ENCODE data around the gene TBC1D12. TPM values are rescaled to one million over a fixed set of nuclear protein-coding genes. Genes with fewer than 3 reads are reported as not detected.

Gene TBC1D12
- total and polyA plus RNA-seq, 2 donors (not counting 3 experiments of a cell fraction or from before 2014, with no cell fraction given) = 2.9 to 7.3 TPM

GRCh38 chr10:94440096-94440495, 37.8 kb downstream of the TBC1D12 start:
- dilution Hi-C loops (cut with MboI; ENCODE audit: extremely low pct_ligation_motif_present, low sequenced_read_pairs) = no loop called here
- no peak overlapping the region for H3K9ac ChIP-seq (replicated peaks; ENCODE audit: extremely low read depth, insufficient read depth, low read length)
- H3K79me2 ChIP-seq (ENCODE audit: control insufficient read depth, insufficient read depth, low read length) = peaks cover 9% of the 10 kb centered on the region

GRCh38 chr10:94443047-94443446, 40.7 kb downstream of the TBC1D12 start:
- H3K9ac ChIP-seq (replicated peaks; ENCODE audit: extremely low read depth, insufficient read depth, low read length) = no peak overlapping the region
- DNase-seq (ENCODE audit: low read depth, low spot score) (no peak), FAIRE-seq (no peak)
- POLR2A ChIA-PET = no interaction called here
- H2AFZ ChIP-seq (ENCODE audit: low read depth, low read length) = no peak overlapping the region
- TF ChIP-seq, protein P1, sequence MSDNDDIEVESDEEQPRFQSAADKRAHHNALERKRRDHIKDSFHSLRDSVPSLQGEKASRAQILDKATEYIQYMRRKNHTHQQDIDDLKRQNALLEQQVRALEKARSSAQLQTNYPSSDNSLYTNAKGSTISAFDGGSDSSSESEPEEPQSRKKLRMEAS (IDR thresholded peaks at IDR 0.05; ENCODE audit: insufficient read depth, insufficient read length) = no peak
- TF ChIP-seq POLR2AphosphoS5 (IDR thresholded peaks at IDR 0.05; ENCODE audit: insufficient read depth, low read depth, low read length) (no peak), JUN (IDR thresholded peaks at IDR 0.05; ENCODE audit: borderline replicate concordance, insufficient read depth, insufficient read length, low read depth) (no peak), FOS (IDR thresholded peaks at IDR 0.05; ENCODE audit: borderline replicate concordance, insufficient read depth, low read length) (no peak), EZH2 (IDR thresholded peaks at IDR 0.05; ENCODE audit: borderline replicate concordance, low read depth, low read length, severe bottlenecking) (no peak), MYC (IDR thresholded peaks at IDR 0.05; ENCODE audit: low read depth, low read length) (no peak), GATA2 (IDR thresholded peaks at IDR 0.05; ENCODE audit: insufficient read depth, insufficient read length, low read depth, low read length) (no peak), POLR2A (IDR thresholded peaks at IDR 0.05; ENCODE audit: low read depth, low read length) (no peak)
- TF ChIP-seq, protein P2, sequence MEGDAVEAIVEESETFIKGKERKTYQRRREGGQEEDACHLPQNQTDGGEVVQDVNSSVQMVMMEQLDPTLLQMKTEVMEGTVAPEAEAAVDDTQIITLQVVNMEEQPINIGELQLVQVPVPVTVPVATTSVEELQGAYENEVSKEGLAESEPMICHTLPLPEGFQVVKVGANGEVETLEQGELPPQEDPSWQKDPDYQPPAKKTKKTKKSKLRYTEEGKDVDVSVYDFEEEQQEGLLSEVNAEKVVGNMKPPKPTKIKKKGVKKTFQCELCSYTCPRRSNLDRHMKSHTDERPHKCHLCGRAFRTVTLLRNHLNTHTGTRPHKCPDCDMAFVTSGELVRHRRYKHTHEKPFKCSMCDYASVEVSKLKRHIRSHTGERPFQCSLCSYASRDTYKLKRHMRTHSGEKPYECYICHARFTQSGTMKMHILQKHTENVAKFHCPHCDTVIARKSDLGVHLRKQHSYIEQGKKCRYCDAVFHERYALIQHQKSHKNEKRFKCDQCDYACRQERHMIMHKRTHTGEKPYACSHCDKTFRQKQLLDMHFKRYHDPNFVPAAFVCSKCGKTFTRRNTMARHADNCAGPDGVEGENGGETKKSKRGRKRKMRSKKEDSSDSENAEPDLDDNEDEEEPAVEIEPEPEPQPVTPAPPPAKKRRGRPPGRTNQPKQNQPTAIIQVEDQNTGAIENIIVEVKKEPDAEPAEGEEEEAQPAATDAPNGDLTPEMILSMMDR (IDR thresholded peaks at IDR 0.05; ENCODE audit: extremely low read depth in 1 of 2, insufficient read depth in 1 of 2, low read depth in 1 of 2, low read length in 2 of 2) = no peak
- no peaks in the 10 kb centered on the region for H3K27me3 ChIP-seq (ENCODE audit: control insufficient read depth in 2 of 2, insufficient read depth in 2 of 2, low read length in 2 of 2)
- H3K4me3 ChIP-seq (replicated peaks in 1 of 3; ENCODE audit: insufficient read depth in 1 of 3, low read depth in 1 of 3, low read length in 3 of 3) = no peak overlapping the region
- H3K4me2 ChIP-seq (ENCODE audit: insufficient read depth, low read length) = no peak overlapping the region
- no peaks in the 10 kb centered on the region for H3K9me3 ChIP-seq (replicated peaks; ENCODE audit: control insufficient read depth, insufficient read depth, low read length)
- dilution Hi-C loops (cut with MboI; ENCODE audit: extremely low pct_ligation_motif_present, low sequenced_read_pairs) (no loop called here), intact Hi-C loops (cut with micrococcal nuclease) (loop anchor here (5.0 to 10.0 kb wide), 2 partner anchors 526 to 628 kb away; no protein-coding TSS in a partner anchor)
- BruUV-seq (replicated peaks) = no TSS peak
- H3K27ac ChIP-seq (ENCODE audit: insufficient read depth, low read depth, low read length) = no peak overlapping the region
- H3K79me2 ChIP-seq (ENCODE audit: control insufficient read depth, insufficient read depth, low read length) = peaks cover 8% of the 10 kb centered on the region
- CTCF ChIA-PET = interaction anchor here (0.9 to 3.1 kb wide), 7 partner anchors 26 to 621 kb away, joined by 3 to 103 read pairs (median 6); partner anchors contain the start of gene TBC1D12
- H3K4me1 ChIP-seq (ENCODE audit: control insufficient read depth, extremely low read depth, insufficient read depth, low read length) = no peaks in the 10 kb centered on the region
- no peaks in the 10 kb centered on the region for H3K9me1 ChIP-seq (replicated peaks; ENCODE audit: control insufficient read depth, extremely low read depth, insufficient read depth, low read length)
- peaks cover 3% of the 10 kb centered on the region for H4K20me1 ChIP-seq (replicated peaks; ENCODE audit: control insufficient read depth, extremely low read depth, insufficient read depth, low read length)
- no peaks in the 10 kb centered on the region for H3K36me3 ChIP-seq (ENCODE audit: control insufficient read depth in 2 of 2, extremely low read depth in 1 of 2, insufficient read depth in 2 of 2, low read length in 2 of 2)

More at GRCh38 chr10:94440096-94440495, 37.8 kb downstream of the TBC1D12 start:
- ChIA-PET CTCF (no interaction called here), POLR2A (no interaction called here)
- Histone ChIP-seq H3K4me3 (replicated peaks in 1 of 3; ENCODE audit: insufficient read depth in 1 of 3, low read depth in 1 of 3, low read length in 3 of 3) (no peak overlapping the region), H2AFZ (ENCODE audit: low read depth, low read length) (no peak overlapping the region), H3K27me3 (ENCODE audit: control insufficient read depth in 2 of 2, insufficient read depth in 2 of 2, low read length in 2 of 2) (no peaks in the 10 kb centered on the region), H4K20me1 (replicated peaks; ENCODE audit: control insufficient read depth, extremely low read depth, insufficient read depth, low read length) (peaks cover 3% of the 10 kb centered on the region), H3K9me1 (replicated peaks; ENCODE audit: control insufficient read depth, extremely low read depth, insufficient read depth, low read length) (no peaks in the 10 kb centered on the region), H3K4me2 (ENCODE audit: insufficient read depth, low read length) (no peak overlapping the region), H3K4me1 (ENCODE audit: control insufficient read depth, extremely low read depth, insufficient read depth, low read length) (no peaks in the 10 kb centered on the region), H3K9me3 (replicated peaks; ENCODE audit: control insufficient read depth, insufficient read depth, low read length) (no peaks in the 10 kb centered on the region), H3K36me3 (ENCODE audit: control insufficient read depth in 2 of 2, extremely low read depth in 1 of 2, insufficient read depth in 2 of 2, low read length in 2 of 2) (no peaks in the 10 kb centered on the region), H3K27ac (ENCODE audit: insufficient read depth, low read depth, low read length) (no peak overlapping the region)
- TF ChIP-seq, protein P2 (IDR thresholded peaks at IDR 0.05; ENCODE audit: extremely low read depth in 1 of 2, insufficient read depth in 1 of 2, low read depth in 1 of 2, low read length in 2 of 2) = no peak
- DNase-seq (ENCODE audit: low read depth, low spot score) (no peak), FAIRE-seq (no peak)
- BruUV-seq (replicated peaks) = no TSS peak
- intact Hi-C loops (cut with micrococcal nuclease) = loop anchor here (5.0 to 10.0 kb wide), 2 partner anchors 523 to 625 kb away; no protein-coding TSS in a partner anchor

Measured in endothelial cell of umbilical vein (primary cell).